Mesothelial cell of epicardium (in vitro differentiated cells): ENCODE data around the gene CFAP97D2. TPM values are rescaled to one million over a fixed set of nuclear protein-coding genes. Genes with fewer than 3 reads are reported as not detected.

Source experiments
- DNase-seq, 2 experiments: peaks; one replicate each; pipeline ENCODE4 v3.0.0; 2021; ENCODE audit warnings: low spot score in 2 of 2; ENCODE audit not compliant: unreplicated experiment in 2 of 2
- H3K27ac Mint-ChIP-seq: 2 replicates; pipeline ENCODE4 v1.8.0; 2021; ENCODE audit warnings: mixed read lengths
- H3K27me3 Mint-ChIP-seq: 2 replicates; pipeline ENCODE4 v1.8.0; 2021; ENCODE audit warnings: low read depth, mixed read lengths
- H3K36me3 Mint-ChIP-seq: 2 replicates; pipeline ENCODE4 v1.8.0; 2021; ENCODE audit warnings: mixed read lengths
- H3K4me1 Mint-ChIP-seq: 2 replicates; pipeline ENCODE4 v1.8.0; 2021; ENCODE audit warnings: mixed read lengths
- H3K4me3 Mint-ChIP-seq: 2 replicates; pipeline ENCODE4 v1.8.0; 2021; ENCODE audit warnings: mild to moderate bottlenecking, moderate library complexity, mixed read lengths
- H3K9me3 Mint-ChIP-seq: 2 replicates; pipeline ENCODE4 v1.8.0; 2021; ENCODE audit warnings: mixed read lengths
- total RNA-seq: library from RNA; stranded (reverse); gene quantifications from 3 replicates; pipeline ENCODE4 v1.2.1, GENCODE V29; 2021
- TF ChIP-seq, protein P1 (sequence below): fragments of 200-600 bp; sonication (generic); IDR thresholded peaks from one replicate; pipeline ENCODE4 v1.5.0; 2021; ENCODE audit warnings: antibody characterized with exemption; ENCODE audit not compliant: unreplicated experiment

Gene CFAP97D2
- total RNA-seq, 1 donor from 2014 or later, result not detected

DNA sequence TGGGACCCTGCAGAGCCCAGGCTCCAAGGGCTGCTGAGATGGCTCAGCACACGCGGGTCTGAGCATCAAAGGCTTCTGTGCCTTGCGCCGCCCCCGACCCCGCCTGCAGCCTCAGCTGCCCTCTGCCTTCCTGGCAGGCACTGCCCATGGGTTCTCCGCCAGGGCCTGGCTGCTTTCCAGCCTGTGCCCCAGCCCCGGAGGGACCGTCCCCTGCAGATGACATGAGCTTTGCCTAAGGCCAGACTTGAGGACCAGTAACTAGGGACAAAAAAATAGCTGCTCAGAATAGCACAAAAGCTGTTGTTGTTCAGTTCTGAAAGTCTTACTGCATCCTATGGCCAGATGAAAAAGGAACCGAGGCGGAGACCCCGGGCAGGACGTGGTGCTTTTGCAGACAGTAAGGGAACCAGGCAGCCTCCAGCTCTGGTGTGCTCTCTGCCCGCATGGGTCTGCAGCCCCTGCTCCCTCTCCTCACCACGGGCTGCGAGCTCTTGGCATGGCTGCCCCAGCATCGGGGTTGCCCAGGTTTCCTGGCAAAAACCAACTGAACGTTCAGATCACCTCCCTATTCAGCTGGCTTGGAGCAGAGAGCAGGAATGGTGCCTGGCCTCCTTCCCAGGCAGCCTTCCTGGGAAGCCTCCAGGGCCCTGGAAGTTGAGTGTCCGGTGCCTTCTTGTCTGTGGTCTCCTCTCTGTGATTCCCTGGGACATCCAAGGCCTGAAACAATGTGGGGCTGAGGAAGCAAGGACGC lies 12.5 kb upstream of the CFAP97D2 start:
- Mint-ChIP-seq H3K9me3 (peaks cover under 1% of the 10 kb centered on the region), H3K27ac (no peak overlapping the region), H3K36me3 (no peaks in the 10 kb centered on the region), H3K4me3 (no peak overlapping the region), H3K4me1 (peaks cover 2% of the 10 kb centered on the region), H3K27me3 (peaks cover 24% of the 10 kb centered on the region)
- TF ChIP-seq, protein P1, sequence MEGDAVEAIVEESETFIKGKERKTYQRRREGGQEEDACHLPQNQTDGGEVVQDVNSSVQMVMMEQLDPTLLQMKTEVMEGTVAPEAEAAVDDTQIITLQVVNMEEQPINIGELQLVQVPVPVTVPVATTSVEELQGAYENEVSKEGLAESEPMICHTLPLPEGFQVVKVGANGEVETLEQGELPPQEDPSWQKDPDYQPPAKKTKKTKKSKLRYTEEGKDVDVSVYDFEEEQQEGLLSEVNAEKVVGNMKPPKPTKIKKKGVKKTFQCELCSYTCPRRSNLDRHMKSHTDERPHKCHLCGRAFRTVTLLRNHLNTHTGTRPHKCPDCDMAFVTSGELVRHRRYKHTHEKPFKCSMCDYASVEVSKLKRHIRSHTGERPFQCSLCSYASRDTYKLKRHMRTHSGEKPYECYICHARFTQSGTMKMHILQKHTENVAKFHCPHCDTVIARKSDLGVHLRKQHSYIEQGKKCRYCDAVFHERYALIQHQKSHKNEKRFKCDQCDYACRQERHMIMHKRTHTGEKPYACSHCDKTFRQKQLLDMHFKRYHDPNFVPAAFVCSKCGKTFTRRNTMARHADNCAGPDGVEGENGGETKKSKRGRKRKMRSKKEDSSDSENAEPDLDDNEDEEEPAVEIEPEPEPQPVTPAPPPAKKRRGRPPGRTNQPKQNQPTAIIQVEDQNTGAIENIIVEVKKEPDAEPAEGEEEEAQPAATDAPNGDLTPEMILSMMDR, result no peak
- peak in 1 of 2 experiments; percentile 28 for DNase-seq

DNA sequence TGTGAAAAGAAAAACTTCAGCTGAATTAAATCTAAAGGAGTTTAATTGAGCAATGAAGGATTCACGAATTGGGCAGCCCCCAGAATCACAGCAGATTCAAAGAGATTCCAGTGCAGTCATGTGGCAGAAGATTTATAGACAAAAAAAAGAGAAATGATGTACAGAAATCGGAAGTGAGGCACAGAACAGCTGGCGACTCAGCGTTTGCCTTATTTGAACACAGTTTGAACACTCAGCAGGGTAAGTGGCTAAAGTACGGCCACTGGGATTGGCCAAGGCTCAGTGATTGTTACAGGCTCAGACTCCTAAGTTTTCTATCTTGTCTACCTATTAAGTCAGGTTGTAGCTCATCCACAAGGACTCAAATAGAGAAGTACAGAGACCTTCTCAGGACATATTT lies 11.6 kb upstream of the CFAP97D2 start:
- Mint-ChIP-seq H3K36me3 (peaks cover 2% of the 10 kb centered on the region), H3K4me1 (no peaks in the 10 kb centered on the region), H3K27me3 (peaks cover 17% of the 10 kb centered on the region), H3K9me3 (peaks cover 6% of the 10 kb centered on the region), H3K27ac (no peak overlapping the region), H3K4me3 (no peak overlapping the region)
- DNase-seq, result no peak
- TF ChIP-seq, protein P1, result no peak

DNA sequence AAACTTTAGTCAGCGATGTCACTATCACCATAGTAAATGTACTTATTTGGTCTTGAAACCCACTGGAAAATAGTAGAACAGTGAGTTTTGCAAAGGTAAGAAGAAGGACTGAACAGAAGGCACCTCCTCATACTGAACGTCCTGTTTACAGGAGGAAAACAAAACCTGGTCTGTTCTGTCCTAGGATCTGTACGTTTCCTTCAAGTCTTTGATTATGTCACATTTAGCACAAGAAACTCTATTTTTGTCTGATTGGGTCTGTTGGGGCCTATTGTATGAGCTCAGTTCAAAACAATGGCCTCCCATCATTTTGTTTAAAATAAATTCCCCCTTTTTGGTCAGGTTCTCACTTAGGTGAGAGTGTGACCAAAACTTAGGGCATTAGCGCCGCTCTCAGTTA lies 11.2 kb upstream of the CFAP97D2 start:
- H3K9me3 Mint-ChIP-seq, result peaks cover 8% of the 10 kb centered on the region
- H3K27me3 Mint-ChIP-seq, result peaks cover 14% of the 10 kb centered on the region
- TF ChIP-seq, protein P1, result no peak
- peaks cover 2% of the 10 kb centered on the region for H3K36me3 Mint-ChIP-seq
- H3K27ac Mint-ChIP-seq, result no peak overlapping the region
- H3K4me3 Mint-ChIP-seq, result no peak overlapping the region
- no peak for DNase-seq
- H3K4me1 Mint-ChIP-seq, result no peaks in the 10 kb centered on the region

DNA sequence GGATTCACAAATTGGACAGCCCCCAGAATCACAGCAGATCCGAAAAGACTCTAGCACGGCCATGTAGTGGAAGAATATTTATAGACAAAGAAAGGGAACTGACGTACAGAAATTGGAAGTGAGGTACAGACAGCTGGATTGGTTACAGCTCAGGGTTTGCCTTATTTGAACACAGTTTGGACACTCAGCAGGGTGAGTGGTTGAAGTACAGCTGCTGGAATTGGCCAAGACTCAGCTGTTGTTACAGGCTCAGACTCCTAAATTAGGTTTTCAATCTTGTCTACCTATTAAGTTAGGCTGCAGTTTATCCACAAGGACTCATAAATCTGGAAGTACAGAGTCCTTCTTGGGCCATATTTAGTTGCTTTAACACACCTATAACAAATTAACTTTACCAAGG lies 5.8 kb upstream of the CFAP97D2 start:
- Mint-ChIP-seq H3K4me1 (peaks cover 2% of the 10 kb centered on the region), H3K27ac (no peak overlapping the region), H3K27me3 (no peaks in the 10 kb centered on the region), H3K9me3 (peaks cover 23% of the 10 kb centered on the region), H3K4me3 (no peak overlapping the region), H3K36me3 (peaks cover 5% of the 10 kb centered on the region)
- no peak for DNase-seq
- TF ChIP-seq, protein P1, result no peak

DNA sequence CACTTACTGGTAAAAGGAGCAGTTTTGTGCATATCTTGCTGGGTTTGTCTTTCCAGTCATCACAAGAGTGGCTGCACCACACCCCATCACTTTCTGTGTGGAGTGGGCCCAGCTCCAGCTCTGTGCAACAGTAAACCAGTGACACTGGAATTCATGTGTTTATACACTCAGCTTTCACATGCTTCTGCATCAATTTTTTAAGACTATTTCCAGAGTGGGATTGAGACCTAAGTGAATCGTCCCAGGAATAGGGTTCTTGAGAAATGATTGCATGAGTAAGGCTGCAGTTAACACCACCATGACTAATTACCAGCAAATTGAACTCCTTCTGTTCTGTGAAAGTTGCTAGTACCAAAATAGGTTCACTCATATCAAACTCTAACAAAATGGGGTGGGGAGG lies 5.3 kb upstream of the CFAP97D2 start:
- TF ChIP-seq, protein P1, result no peak
- no peak for DNase-seq
- H3K4me1 Mint-ChIP-seq, result peaks cover 6% of the 10 kb centered on the region
- no peak overlapping the region for H3K4me3 Mint-ChIP-seq
- peaks cover 5% of the 10 kb centered on the region for H3K36me3 Mint-ChIP-seq
- peaks cover 23% of the 10 kb centered on the region for H3K9me3 Mint-ChIP-seq
- H3K27me3 Mint-ChIP-seq, result no peaks in the 10 kb centered on the region
- peak overlapping the region; percentile 64 for H3K27ac Mint-ChIP-seq
